HT1080 (cell line): Measurements from ENCODE around the gene TAF13. TPM values are rescaled to one million over a fixed set of nuclear protein-coding genes. Genes with fewer than 3 reads are reported as not detected.
"Not testable (repeated sequence)": the region's sequence is repeated elsewhere in the genome, so short reads cannot be mapped to it uniquely, and the experiment has no call there.

ENCODE experiments used
- DNase-seq: peaks from one replicate; pipeline ENCODE4 v3.0.0-alpha.2; 2015; ENCODE audit warnings: low read depth
- total RNA-seq: library from RNA; depleted of rRNA; stranded (reverse); fragments of >200 nt; shearing (Covaris generic); gene quantifications from 2 replicates; pipeline ENCODE4 v1.2.3, GENCODE V29; 2014

TAF13 gene
- total RNA-seq, 1 experiment from 2014 or later: 60.0 TPM

DNA sequence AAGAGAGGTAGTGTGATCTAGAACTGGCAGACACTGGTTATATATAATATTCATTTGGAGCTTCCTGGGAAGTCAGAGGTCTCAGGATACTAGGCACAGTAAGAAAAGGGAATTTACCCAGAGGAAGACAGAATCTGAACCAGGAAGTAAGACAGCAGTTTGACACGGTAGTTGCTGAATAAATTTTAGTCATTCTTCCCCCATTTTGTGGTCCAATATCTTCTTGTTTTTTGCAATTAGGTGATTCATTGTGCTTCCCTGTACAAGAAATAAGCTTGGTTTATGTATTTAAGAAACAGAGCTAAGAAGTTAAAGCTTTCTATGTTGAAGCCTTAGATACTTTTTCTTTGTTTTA is 16.0 kb upstream of the TAF13 start:
- DNase-seq: no peak

- DNase-seq: peak; percentile 50
Observed at GRCh38 chr1:109091078-109091838, 15.5 kb upstream of the TAF13 start.

GRCh38 chr1:109090196-109091077 is 14.6 kb upstream of the TAF13 start, which contains the start of gene TMEM167B:
TMEM167B (plus strand) TSS chr1:109090764; CDS start chr1:109090873, 109 bp downstream.
- peak; percentile 87 for DNase-seq

DNA sequence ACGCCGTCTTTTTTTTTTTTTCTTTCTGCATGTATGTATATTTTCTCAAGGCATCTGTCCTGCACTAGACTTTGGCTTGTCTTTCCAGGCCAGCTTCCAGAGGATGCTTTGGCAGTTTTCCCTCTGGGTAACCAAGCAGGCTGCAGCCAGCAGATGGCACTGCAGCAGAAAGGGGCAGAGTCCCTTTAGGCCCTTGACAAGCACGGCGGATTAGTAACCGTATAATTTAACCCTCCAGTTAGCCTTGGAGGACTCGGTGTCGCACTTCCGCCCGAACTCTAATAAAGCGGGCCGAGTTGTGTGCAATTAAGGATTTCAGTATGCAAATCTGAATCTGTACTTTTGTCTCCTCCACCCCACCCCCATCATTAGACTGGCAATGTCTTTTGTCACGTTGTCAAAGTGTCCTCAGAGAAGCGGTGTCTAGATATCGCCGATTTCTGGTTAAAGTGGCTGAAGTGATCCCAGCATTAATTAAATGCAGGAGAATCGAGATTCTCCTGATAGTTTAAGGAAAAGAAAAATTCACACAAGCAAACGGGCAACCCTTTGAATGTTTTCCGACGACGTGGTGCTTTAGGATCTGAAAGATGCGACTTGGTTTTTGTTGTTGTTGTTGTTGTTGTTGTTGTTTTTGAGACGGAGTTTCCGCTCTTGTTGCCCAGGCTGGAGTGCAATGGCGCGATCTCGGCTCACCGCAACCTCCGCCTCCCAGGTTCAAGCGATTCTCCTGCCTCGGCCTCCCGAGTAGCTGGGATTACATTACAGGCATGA is 13.6 kb upstream of the TAF13 start:
- no peak for DNase-seq

DNA sequence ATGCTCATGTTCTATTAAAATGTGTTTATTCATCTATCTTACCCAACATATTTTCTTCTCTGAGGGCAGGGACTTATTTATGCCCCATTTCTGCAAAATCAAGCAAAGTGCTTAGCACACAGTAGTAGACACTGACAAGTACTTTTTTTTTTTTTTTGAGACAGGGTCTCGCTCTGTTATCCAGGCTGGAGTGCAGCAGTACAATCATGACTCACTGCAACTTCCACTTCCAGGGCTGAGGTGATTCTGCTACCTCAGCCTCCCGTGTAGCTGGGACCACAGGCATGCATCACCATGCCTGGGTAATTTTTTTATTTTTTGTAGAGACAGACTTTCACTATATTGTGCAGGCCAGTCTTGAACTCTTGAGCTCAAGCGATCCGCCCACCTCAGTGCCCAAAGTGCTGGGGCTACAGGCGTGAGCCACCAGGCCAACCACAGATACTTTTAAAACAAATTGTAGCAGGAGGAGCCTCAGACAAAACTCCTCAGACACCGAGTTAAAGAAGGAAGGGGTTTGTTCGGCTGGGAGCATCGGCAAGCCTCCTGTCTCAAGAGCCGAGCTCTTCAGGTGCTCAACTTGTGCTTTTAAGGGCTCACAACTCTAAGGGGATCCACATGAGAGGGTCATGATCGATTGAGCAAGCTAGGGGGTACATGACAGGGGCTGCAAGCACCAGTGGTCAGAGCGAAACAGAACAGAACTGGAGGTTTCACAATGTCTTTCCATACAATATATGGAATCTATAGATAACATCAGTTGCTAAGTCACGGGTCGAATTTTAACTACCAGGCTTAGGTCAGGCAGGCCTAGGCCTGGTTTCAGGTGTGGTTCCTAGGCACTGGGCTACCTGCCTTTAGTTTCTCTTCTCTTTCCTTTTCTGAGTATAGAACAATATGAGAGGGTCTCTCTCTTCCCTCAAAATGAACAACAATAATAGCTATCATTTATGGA is 9.0 kb upstream of the TAF13 start:
- DNase-seq: peak; percentile 94

DNA sequence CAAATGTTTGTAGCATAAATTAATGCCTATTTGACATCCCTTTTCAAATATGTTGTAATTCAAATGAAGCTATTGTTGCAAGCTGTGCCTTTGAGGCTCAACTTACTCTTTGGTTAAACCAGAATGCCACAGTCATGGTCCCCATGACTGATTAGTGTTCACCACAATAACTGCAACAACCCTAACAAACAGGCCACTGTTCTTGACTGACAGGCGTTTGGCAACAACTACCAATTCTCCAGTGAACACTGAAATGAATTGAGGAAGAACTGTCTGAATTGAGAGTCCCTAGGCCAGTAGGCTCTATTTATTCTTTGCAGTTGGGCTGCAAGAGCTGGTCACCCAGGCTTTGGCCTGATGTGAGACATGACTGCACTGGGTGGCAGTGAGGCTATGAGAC is 8.1 kb upstream of the TAF13 start:
- peak; percentile 26 for DNase-seq

DNA sequence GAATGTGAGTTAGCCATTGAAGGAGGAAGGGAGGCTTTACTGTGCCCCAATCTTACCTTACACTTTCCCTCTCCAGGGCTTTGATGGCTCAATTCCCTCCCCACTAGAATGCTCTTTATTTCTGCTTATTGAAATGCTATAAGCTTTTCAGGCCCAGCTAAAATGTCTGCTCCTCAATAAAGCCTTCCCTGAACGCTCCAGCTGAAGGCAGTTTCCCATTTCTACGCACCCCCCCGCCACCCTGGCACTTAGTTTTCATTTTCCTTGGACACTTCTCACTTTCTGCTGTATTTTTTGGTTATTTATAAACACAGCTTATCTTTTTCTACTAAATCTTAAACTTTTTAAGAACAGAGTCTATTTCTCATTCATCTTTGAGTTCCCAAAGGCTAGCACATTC is 7.7 kb upstream of the TAF13 start:
- DNase-seq: no peak

- DNase-seq: no peak
Observed at GRCh38 chr1:109080441-109081082, 4.8 kb upstream of the TAF13 start.

GRCh38 chr1:109079240-109079622 is 3.4 kb upstream of the TAF13 start:
- DNase-seq: no peak

GRCh38 chr1:109078317-109078716 is 2.5 kb upstream of the TAF13 start:
- DNase-seq: no peak

DNA sequence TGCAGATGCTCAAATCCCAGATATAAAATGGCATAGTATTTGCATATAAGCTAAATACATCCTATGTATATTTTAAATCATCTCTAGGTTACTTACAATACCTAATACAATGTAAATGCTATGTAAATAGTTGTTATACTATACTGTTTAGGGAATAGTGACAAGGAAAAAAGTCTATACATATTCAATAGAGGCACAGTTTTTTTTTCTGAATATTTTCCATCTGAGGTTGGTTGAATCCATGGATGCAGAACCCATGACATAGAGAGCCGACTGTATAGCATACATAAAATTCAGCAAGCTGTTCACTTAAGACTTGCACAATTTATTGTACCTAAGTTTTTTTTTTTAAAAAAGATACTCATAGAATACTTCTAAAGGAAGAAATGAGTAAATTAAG is 6.5 kb downstream of the TAF13 start:
- DNase-seq: no peak

DNA sequence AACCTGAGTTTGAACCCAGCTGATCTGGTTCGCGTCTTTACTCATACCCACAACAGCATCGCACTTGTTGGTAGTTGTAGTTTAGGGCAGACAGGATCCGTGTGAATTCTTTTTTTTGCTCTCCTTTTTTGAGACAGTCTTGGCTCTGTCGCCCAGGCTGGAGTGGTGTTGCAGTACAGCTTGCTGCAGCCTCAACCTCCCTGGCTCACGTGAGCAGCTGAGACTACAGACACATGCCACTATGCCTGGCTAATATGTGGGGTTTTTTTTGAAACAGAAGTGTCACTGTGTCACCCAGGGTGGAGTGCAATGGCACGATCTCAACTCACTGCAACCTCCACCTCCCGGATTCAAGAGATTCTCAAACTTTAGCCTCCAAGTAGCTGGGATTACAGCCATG is 7.9 kb downstream of the TAF13 start:
- DNase-seq: no peak

GRCh38 chr1:109065137-109065536 is 10.7 kb downstream of the TAF13 start:
- no peak for DNase-seq

DNA sequence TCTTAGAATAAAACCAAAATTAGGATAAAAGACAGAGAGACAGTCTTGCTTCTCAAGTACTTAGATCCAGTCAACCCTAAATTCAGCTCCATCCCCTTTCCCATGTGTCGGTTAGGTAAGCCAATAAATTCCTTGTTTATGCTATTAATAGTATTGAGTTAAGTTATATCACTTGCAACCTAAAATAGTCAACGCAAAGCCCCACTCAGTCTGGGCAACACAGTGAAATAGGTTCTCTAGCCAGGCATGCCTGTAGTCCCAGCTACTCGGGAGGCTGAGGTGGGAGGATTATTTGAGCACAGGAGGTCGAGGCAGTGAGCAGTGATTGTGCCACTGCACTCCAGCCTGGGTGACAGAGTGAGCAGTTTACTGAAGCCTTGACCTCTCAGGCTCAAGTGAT is 14.6 kb downstream of the TAF13 start:
- DNase-seq: no peak

DNA sequence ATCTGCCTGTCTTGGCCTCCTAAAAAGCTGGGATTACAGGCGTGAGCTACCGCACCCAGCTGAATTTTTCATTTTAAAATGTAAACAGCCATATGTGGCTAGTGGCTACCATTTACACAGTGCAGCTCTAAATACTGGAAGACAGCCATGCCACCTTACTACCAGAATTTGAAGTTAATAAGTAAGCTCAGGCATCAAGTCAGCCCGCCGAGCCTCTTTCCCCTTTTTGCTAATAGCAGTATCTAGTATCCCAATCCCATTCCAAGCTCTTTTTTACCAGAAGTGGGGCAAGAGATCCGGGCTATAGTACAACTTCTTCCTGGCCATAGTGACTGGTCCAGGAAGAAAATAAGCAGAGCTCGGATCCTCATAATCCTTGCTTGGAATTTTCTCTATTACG is 15.1 kb downstream of the TAF13 start:
- DNase-seq: no peak

- no peak for DNase-seq
Observed at GRCh38 chr1:109059026-109059425, 16.8 kb downstream of the TAF13 start.

- DNase-seq: no peak
Observed at GRCh38 chr1:109056064-109056463, 19.7 kb downstream of the TAF13 start.

- not testable (repeated sequence) for DNase-seq
Observed at GRCh38 chr1:109052145-109052544, 23.7 kb downstream of the TAF13 start.

DNA sequence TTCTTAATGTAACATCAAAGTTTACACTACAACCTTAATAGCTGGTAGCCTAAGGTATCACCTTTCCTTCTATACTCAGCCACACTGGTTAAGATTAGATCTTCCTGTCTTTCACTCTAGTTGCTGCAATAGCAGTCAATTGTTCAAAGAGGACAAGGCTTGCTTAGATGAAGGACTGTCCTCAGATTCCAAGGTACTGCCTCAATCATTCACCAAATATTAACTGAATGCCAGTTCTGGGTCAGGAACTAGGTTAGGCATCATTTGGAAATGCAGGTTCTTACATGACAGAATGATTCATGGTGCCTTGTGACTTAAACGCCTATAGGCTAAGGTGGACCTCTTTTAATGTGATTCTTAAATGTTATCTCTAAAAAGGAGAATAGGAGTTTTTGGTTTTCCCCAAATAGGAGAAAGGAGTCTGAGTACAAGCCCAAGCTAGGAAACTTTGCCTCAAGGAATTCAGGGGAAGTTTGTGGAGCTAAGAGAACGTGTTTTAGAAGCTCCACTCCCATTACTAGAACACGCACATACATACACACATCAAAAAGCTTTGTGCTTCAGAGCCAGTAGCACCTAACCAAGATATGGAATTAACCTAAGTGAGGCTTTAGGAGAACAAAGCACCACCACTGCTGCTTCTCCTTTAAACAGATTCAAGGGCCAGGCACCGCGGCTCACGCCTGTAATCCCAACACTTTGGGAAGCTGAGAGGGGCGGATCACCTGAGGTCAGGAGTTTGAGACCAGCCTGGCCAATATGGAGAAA is 25.4 kb downstream of the TAF13 start:
- DNase-seq: no peak
